Activated naive CD4-positive, alpha-beta T cell treated with Interleukin-2 at 50 U/mL for 16 hours (primary cell): ENCODE data around the gene DHRS3.
A peak's percentile ranks its signal among the peaks of the same experiment; 100 is the strongest.

ENCODE experiments used
- DNase-seq: peaks from one replicate; pipeline ENCODE4 v3.0.0-alpha.2; 2020

The DHRS3 gene

DNA sequence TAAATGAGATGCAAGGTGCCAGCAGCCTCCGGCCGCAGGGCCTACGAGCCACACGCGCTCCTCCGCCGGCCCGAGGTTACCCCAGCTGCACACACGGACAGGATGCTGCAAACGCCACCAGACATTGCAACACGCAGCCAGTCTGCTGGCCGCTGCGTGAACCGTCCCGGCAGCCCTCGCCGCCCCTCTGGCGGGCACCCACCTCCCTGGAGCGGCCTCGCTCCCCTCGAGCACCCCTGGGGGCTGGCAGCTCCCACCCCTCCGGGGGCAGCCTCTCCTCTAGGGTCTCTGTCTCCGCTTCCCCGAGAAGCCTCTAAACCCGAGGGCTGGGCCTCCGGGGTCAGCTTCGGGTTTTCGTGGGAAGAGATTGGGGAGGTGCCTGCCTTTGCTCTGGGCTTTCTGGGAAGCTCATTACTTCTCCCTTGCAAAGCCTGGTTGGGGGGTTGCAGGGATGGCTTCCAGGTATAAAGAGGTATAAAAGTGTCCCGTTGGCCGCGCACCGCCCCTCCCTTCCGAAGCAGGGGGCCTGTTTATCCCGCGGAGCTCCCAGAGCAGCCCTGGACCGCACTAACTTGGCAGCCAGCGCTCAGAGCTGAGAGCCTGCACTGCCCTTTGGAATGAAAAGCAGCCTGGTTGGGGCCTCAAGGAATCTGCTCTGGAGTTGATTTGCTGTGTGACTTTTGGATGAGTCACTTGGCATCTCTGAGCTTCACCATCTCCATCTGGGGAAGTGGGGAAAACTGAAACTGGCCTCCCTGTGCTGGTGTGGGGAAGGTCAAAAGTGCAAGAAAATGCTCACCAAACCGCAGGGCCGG lies 21.8 kb downstream of the DHRS3 start:
- no peak for DNase-seq

DNA sequence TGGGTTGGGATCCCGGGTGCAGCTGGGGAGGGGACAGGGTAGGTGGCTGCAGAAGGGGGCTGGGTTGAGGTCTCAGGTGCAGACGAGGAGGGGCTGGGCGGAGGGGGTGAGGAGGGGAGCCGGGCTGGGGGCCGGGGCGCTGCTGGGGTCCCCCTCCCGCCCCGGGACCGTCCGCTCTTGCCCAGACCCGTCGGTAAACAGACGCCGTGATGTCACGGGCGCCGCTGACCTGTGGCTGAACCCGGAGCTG lies 22.3 kb downstream of the DHRS3 start:
- DNase-seq: no peak

DNA sequence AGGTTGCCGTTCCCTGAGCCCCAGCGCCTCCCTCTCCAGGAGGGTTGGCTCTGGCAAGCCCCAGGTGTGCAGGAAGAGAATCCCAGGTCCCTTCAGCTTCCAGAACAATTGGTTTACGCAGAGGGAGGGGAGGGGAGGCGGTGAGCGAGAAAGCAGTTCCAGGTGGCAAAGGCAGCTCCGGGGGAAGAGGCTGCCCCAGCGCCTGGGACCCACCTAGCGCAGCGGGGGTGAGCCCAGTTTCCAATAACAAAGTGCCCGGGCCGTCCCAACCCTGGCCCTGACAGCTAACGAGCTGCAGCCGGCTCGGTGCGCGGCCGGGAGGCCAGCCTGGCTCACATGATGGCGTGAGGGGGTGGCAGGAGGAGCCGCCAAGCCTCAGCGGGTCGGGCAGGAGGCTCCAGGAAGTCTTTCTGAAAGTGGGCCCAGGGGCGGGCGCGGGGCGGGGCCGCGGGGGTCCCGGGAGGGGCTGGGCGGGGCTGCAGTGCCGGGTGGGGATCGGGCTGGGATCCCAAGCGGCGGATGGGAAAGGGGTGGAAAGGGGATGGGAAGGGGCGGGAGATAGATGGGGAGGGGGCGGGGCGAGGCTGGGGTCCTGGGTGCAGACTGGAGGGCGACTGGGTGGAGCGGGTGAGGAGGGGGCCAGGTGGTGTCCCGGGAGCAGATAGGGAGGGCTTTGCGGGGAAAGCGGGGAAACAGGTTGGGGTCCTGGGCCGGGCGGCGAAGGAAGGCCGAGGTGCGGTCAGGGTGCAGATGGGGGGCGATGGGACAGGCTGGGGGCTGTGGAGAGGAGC lies 22.8 kb downstream of the DHRS3 start:
- DNase-seq: peak; percentile 20

DNA sequence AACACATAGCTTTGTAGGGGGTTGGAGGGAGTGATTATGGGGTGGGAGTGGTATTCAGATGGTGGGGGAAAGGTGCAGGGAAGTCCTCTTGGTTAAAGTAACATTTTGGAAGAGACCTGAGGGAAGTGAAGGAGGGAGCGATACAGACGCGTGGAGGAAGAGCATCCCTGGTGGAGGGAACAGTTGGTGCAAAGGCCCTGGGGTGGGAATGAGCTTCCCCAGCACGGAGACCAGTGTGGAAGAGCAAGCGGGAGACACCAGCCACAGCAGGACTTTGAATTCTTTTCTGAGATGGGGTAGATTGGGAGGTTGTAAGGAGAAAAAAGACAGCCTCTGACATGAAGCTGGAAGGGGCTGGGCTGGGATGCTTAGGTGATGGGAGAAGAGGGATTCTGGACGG lies 23.5 kb downstream of the DHRS3 start:
- no peak for DNase-seq

DNA sequence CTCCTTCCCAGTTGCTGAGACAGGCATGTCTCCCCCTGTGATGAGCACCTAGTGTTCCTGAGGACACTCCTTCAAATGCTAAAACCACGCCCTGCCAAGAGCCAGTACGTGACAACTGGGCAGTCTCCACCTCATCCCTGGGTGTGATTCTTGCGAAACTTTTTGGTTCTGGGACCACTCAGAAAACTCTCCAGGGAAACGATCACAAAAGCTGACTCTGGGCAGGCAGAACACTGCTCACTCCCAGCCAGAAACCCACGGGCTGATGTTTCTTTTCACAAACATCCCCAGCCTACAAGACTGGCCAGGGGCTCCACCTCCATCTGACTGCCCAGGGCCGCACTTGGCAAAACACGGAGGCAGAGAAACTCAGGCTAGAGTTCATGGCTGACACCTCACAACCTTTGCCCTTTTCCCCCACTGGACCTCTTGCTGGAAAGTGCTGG lies 24.4 kb downstream of the DHRS3 start:
- DNase-seq: no peak

DNA sequence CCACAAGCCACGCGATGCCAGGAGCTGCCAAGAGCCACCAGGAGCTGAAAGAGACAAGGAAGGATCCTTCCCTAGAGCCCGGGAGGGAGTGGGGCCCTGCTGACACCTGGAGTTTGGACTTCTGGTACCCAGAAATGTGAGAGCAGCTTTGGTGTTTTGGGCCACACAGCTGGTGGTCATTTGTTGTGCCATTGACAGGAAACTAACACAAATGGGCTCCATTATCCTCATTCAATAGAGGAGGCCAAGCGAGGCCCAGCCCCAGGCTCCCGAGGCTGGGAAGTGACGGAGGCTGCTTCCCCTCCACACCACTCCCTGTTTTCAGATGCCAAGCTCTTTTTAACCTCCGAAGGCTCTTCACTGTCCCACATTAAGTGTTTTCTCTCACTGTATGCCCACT lies 25.5 kb downstream of the DHRS3 start:
- no peak for DNase-seq

DNA sequence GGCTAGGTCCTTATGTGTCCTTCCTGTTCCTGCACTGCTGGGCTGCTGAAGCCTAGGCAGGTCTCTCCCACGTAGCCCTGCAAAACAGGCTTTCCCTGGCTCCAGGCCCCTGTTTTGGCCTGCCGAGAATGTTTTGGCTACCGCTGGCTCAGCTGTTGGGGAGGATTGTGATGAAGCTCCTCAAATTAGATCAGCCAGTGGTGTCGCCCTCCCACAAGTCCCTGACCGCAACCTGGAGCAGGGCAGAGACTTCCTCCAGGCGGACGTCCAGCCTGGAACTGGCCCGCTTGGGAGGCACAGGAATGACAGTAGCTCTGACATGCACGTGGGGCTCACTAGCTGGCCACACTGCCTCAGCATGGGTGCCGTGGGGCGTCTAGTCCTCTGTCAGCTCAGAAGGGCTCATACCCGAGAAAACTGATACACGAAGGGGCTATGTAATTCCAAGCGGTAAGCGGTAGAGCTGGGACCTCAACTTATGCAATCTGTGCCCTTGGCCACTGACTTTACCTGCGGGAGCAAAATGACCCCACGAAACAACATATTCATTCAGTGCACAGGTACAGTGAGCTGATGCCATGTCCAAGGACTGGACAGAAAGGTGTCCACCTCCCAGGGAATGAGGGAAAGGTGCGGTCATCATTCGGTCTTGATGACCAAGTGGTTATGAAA lies 26.6 kb downstream of the DHRS3 start:
- DNase-seq: no peak

DNA sequence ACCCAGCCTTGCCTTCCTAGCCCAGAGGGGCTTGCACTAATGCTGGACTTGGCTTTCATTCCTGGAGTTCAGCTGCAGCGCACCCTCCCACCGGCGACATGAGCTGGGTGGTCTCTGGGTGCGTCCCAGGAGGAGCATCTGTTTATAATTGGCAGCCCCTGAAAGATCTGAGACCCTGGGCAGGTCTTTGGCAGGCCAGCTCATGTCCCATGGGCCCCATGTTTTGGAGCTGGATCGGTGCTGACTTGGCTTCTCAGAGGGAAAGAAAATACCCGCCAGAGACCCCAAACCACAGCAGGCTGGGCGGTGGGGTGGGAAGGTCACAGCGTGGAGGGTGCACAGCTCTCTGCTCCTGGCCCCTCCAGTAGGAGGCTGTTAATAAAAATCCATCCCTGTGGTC lies 29.3 kb downstream of the DHRS3 start:
- no peak for DNase-seq

DNA sequence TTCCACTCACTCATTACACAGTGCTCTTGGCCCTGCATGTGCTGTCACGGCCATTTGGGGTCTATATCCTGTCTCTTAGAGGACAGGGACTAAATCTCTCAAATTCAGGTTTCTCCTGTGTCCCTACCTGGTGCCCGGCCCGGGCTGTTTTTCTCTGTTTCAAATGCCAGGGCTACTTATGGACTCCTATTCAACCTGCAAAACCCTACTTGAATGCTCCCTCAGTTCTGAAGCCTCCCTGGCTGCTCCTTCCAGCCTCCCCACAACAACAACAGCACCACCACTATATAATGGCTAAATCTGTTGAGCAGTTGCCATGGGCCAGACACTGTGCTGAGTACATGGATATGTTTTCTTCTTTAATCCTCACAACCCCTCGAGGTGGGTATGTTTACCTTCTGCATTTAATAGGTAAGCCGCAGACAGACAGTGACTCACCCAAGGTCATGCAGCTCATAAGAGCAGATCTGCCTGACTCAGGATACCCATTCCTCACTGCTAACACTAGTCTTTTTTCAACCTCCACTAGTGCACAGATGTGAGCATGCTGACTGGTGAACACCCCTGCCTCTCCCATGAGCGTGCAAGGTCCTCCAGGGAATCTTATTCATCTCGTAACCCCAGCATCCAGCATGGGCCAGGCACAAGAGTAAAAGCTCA lies 29.9 kb downstream of the DHRS3 start:
- no peak for DNase-seq

DNA sequence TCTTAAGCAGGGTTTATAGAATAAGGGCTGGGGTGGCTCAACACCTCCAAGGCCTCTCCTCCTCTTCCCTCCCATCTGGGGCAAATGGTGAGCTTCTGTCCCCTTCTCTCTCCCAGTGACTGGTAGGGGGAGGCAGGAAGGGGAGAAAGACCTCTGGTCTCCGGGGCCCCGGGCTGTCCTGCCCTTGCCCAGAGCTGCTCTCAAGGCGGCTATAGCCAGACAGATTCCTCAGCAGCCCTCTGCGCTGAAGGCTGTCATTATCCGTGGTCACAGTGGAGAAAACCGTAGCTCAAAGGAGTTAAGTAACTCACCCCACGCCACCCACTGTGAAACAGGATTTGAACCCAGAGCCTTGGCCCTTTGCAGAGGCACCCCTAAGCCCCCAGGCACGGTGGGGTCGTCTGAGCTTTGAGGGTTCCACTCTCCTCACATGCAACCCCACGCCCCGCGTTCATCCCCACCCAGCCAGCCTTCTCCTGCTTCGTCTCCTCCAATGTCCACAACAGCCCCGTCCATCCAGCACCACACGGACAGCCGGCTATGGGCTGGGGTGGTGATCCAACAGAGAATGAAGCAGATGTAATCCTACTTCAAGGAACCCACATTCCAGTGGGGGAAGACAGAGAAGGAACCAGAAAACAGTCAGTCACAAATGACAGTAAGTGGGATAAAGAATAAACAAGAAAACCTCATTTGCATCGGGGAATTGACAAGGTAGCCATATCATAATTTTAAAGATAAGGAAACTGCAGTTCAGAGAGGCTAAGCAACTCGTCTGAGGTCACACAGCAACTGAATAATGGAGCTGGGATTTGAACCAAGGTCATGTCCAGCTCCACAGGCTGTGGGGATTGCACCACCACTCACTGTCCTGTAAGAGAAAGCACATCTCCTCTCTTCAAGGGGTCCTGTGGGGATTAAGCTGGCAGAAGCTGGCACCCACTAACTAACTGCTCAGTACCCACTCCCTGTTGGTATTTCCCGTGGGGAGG lies 31.8 kb downstream of the DHRS3 start:
- no peak for DNase-seq

DNA sequence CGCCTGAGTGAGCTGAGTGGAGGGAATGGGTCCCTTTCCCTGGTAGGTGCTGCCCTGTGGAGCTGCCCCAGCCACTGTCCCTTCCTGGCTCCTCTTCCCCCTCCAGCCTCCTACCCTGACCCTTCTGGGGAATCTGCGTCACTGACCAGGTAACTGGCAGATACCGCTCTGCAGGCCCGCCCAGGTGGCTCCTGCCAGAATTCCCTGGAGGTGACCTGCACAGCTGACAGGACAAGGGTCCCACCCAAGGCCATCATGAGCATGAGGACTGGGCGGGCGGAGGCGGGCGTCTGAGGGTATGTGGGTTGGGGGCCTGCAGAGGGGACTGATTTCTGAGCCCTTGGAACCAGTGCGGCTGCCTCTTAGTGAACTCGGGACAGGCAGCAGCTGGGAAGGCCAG lies 32.5 kb downstream of the DHRS3 start:
- DNase-seq: no peak

DNA sequence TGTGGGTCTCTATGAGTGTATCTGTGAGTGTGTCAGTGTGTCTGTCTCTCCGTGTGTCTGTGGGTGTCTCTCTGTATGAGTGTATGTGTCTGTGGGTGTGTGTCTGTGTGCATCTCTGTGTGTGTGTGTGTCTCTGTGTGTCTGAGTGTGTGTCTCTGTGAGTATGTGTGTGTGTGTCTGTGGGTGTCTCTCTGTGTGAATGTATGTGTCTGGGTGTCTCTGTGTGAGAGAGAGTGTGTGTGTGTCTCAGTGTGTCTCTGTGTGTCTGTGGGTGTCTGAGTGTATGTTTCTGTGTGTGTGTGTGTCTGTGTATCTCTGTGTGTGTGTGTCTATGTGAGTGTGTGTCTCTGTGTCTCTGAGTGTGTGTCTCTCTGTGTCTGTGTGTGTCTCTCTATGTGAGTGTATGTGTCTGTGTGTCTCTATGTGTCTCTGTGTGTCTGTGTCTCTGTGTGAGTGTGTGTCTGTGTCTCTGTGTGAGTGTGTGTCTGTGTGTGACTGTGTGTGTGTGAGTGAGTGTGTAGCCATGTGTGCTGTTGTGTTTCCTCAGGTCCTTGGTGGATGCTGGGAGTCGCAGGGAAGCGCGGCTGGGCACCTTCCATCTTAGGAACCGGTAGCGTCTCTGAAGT lies 33.0 kb downstream of the DHRS3 start:
- DNase-seq: no peak

DNA sequence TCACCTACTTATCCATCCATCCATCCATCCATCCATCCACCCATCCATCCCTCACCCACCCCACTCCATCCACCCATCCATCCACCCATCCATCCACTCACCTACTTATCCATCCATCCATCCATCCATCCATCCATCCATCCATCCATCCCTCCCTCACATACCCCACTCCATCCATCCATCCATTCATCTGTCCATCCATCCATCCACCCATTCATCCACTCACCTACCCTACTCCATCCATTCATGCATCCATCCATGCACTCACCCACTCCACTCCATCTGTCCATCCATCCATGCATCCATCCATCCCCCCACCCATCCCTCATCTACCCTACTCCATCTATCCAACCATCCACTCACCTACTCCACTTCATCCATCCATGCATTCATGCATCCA lies 34.5 kb downstream of the DHRS3 start:
- no peak for DNase-seq

DNA sequence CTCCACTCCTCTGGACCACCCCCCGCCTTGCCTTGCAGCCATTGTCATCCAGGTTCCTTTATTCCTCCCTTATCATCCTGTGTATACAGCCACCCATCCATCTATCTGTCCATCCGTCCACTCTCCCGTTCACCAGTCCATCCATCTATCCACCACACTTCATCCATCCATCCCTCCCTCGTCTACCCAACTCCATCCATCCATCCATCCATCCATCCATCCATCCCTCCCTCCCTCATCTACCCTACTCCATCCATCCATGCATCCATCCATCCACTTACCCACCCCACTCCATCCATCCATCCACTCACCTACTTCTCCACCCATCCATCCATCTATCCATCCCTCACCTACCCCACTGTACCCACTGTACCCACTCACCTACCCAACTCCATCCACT lies 35.4 kb downstream of the DHRS3 start:
- DNase-seq: no peak

DNA sequence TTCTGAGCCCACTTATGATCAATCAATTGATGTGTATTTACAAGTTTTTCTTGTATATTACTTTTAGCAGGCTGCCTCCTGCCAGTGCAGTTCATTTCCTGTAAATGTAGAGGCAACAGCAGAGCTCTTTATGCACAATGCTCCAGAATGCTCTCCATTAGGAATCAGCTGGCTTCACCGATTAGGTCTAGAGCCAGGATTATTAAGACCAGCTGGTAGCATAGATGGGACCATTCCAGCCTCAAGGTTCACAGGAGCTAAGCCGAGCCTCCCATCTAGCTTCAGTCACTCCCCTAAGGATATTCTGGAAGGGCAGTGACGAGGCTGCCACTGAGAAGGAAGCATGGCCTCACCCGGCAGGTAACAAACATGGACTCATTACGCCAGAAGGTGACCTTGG lies 36.8 kb downstream of the DHRS3 start:
- DNase-seq: no peak

DNA sequence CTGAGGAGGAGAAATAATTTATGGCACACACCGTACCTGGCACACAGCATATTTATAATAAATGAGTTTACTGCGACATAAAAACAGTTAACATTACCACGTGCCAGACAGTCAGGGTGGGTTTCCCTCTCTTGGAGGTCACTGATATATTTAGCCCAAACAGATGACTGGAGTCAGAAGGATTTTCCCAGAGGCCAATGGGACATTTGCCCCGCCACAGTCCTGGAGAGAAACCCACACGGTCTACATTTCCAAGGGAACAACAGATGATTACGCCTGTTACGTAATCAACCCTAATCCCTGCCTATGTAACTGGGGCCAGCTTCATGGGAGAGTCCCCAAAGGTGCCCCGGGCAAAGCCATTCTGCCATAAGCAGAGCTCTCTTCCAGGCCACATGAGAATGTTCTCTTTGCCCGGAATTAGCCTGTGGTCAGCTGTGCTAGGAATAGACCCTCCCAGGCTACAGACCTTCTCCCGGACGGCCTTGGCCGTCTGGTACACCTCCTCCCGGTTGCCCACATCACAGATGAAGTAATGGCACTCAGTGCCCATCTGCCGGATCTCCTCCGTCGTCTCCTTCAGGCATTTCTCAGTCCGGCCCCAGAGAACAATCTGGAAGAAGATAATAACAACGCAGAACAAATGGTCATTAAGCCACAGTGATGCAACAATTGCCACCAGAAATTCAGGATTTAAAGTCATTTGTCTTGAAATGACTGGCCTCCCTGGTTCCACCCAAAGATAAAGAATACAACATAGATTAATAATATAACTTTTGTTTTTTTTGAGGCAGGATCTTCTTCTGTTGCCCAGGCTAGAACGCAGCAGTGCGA lies 37.7 kb downstream of the DHRS3 start:
- no peak for DNase-seq

DNA sequence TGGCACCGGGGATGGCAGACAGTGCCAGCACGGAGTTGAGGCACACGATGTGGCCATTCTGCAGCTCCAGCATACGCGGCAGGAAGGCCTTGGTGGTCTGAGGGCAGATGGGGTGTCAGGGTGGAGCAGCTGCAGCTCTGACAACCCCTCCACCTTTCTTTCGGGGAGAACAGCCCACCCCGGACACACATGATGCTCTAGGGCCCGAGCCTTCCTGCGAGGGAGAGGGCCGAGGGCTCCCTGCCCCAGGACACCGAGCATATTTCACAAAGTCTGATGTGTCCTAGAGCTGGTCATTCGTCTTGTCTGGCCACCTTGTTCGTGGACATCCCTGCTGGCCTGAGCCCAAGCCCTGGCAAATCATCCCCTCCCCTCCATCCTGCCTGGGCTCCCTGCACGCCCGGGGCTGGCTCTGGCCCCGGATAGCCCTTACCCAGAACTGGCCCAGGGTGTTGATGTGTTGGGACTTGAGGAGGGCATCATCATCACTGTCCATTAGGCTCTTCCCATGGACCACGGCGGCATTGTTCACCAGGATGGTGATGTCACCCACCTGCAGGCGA lies 39.1 kb downstream of the DHRS3 start:
- no peak for DNase-seq

DNA sequence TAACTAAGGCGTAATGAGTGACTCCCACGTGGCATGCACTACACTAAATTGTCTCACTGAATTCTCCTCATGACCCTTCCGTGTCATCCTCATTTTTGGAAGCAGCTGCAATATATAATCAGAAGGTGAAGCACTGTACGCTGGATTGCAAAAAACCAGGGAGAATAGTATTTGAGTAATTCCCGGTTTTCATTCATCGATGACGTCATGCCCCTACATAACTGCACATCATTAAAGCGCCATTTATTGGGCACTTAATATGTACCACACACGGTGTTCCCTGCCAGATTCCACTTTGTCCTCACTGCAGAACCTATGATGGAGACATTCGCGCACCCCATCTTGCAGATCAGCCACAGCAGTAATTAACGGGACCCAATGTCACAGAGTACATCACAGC lies 41.0 kb downstream of the DHRS3 start:
- DNase-seq: no peak

DNA sequence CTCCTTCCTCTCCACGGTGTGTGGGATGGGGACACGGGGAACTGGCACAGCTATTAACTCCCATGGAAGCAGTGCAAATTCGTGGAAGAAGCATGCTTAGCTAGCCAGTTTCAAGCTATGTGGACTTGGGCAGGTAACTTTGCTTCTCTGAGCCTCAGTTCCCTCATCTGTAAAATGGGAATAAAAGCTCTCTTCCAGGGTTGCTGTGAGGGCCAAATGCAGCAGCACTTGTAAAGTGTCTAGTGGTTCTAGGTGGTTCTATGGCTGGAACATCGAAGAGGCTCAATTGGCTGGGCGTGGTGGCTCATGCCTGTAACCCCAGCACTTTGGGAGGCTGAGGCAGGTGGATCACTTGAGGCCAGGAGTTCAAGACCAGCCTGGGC lies 43.3 kb downstream of the DHRS3 start:
- no peak for DNase-seq

DNA sequence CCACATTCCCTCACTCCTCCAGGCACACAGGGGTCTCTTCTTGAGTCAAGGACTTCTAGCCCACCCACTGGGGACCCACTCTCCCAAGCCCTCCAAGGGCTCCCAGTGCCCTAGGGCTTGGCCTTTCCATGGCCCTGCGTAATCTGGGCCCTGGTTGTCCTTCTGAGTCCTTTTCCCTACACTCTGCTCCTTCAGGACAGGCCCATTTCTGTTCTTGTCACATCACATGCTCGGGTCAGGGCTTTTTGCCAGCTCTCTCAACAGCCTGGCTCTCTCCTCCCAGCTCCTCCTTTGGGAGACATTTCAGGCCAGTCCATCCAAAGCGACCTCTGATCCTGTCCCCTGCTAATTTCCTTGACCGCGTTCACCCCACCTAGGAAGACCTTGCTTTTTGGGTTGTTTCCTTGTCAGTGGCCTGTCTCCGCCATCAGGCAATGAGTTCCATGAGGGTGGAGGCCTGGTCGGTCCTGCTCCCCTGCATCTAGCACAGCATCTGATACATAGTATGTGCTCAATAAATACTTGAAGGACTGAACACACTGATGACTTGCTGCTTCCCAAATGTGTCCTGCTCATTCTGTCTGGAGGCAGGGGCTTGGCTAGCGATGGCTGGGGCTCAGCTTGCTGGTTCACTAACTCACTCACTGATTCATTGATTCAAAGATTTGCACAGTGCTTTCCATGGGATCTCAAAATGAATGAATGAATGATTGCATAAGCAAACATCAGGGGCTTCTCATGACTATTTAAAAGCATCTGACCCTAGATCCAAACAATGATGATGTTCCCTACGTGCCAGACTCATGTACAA lies 44.8 kb downstream of the DHRS3 start:
- DNase-seq: no peak
